SKM-1 (cell line): Measurements from ENCODE around the gene FCRLA.

Source experiments
- DNase-seq: peaks from one replicate; lab custom pipeline; 2025; ENCODE audit not compliant: unreplicated experiment; lab: John Stamatoyannopoulos, UW

Gene FCRLA

DNA sequence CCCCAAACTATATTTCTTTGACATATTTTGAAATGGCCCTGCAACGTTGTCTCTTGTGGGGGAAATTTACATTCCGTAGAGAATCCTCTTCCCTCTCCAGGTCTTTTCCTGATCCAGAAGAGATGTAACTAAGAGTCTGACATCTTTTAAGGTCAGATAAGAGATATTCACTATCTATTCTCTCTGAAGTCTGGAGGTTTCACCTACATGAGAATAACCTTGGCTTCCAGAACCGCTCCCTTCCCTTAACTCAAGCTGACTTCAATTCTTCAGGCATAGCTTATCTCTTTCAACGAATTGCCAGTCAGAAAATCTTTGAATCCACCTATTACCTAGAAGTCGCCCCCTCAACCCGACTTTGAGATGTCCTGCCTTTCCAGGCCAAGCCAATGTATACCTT lies 24.2 kb downstream of the FCRLA start:
- no peak for DNase-seq

DNA sequence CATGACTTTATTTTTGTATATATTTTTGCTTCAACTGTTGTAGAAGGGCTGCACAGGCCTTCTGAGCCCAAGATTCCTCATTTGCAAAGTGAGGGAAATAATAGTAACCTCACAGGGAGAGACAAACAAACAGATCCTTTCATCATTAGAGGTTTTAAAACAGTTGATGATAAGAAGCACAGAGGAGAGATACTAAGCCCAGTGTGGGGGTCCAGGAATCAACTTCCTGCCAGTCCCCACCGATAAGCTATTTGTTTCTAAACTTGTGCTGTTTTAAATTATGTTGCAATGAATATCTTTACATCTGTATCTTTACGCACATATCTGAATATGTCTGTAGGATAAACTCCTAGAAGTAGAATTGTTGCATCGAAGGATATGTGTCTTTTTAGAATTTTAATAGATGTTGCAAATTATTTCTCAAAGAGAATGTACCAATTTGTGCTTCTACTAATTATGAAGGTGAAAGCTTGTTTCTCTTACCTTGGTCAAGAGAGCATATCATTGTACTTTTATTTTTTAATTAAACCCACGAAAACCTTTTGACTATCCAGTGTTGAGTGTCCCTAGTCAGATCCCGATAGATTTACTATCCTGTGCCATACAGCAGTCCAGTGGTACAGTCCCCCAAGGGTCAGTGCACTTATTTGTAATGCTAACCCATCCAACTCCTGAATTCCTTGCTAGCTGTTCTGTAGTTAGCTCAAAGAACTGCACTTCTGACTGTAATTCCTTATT lies 25.1 kb downstream of the FCRLA start:
- no peak for DNase-seq

DNA sequence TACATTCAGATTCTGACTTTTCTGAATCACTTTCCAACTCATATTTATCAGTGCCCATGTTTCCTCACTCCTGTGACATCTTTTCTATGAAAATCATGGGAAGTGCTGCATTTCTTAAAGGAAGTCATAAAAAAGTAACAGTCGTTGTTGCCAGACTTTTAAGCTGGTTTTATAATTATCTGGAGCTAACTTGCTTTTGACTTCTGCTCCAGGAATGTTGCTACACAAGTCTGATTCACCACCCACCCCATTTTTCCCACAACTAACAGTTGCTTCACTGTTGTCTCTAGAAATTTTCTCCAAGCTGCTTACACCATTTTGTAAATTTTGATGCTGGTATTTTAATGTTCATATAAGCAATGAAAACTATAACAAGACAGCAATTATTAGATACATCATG lies 26.5 kb downstream of the FCRLA start:
- no peak for DNase-seq

DNA sequence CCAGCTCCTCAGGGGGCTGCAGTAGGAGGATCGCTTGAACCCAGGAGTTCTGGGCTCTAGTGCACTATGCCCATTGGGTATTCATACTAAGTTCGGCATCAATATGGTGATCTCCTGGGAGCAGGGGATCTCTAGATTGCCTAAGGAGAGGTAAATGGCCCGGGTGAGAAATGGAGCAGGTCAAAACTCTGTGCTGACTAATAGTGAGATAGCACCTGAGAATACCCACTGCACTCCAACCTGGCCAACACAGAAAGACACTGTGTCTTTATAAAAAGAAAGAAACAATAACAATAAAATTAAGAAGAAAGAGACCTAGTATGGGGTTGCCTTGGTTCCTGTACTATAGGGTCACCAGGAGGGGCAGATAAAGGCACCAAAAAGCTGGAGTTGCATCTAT lies 28.8 kb downstream of the FCRLA start:
- DNase-seq: no peak

DNA sequence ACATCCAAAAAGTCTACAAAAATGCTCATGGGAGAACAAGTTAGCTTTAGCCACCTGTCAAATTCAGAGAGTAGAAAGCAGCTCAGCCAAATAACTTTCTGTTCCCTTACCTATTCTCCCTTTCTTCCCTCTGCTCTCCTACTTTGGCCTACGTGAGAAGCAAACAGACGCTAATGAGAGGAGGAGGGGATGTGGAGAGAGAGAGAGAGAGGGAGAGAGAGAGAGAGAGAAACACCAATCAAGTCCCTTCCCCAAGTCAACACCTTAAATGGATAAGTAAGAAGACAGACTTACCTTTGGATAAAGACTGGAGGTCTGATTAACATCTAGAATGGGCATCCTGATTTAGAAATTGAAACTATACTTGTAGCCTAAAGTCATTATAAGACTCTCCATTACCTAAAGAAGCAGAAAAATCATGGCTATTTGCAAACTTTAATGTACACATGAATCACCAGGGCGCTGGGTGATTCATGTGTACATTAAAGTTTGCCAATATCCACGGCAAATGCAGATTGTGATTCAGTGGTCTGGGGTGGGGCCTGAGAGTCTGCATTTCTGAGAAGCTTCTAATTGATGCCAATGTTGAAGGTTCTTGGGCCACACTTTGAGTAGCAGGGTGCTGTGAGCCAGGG lies 29.4 kb downstream of the FCRLA start:
- no peak for DNase-seq

DNA sequence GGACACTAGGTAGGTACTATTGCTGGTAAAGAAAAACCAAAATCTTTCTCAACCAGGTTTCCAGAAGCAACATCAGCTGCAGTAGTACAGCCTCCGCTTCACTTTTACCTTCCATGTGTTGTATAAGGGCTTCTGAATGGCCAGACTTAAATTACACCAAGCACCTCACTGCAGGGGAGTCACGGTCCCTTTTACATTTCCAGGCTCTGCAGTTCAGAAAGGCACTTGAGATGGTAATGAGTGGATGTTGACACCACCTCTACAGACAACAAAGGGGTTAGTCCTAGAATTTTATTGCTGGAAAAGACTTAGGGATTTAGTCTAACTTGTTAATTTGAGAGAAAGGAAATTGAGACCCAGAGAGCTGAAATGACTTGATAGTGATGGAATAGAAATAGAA lies 30.6 kb downstream of the FCRLA start:
- DNase-seq: no peak

DNA sequence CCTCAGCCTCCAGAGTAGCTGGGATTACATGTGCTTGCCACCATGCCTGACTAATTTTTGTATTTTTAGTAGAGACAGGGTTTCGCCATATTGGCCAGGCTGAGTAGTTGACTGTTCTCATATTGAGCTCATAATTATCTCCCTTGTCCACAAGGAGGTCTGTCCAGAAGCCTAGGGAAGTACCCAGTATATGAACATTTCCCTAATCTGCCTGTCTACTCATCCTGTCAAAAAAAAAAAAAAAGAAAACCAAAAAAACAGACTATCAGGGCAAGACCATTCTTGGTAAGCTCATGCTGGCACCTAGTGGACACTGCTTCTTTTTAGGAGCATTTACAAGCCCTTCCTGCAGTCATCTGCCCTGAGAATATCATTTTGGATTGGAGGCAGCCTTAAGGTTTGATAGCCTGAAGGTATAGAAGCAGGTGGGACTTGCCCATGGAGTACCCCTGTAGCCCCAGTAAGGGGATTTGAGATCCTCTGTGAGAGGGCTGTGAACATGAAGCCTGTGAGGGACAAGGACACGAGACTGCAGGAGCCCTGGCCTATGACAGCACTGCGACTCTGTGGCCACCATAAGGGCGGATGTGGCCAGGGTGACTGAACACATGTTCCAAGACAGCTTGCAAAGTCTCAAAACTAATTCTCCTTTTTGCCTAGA lies 31.7 kb downstream of the FCRLA start:
- peak; percentile 81 for DNase-seq

DNA sequence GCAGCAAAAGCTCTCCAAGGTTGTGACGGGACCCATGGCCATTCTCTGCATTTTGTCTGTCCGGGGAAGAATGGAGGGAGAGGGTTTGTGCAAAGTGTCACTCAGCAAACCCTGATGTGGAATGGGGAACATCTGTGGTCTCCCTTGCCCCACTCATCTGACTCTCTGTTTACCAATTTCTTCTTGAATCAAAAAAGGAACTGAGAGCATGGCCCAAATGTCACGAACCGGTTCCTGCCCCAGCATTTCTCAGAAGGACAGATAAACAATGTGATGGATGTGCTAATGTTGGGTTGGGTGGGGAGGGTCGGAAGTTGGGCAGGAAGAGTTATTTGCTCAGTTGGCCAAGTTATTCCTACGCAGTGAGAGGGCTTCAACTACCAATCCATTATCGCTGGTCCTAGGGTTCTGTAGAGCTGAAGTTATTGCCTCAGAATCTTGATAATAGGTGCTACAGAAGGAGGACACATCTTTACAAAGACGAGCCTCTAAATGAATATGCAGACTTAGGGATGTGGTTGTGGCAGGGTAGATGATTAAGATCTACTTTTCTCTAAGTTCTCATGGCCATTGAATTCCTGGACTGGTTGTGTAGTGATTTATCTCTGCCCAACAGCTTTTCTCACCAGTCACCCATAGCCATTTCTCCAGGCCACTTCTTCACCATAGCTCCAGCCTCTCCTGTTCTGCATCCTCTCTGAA lies 33.0 kb downstream of the FCRLA start:
- DNase-seq: no peak

DNA sequence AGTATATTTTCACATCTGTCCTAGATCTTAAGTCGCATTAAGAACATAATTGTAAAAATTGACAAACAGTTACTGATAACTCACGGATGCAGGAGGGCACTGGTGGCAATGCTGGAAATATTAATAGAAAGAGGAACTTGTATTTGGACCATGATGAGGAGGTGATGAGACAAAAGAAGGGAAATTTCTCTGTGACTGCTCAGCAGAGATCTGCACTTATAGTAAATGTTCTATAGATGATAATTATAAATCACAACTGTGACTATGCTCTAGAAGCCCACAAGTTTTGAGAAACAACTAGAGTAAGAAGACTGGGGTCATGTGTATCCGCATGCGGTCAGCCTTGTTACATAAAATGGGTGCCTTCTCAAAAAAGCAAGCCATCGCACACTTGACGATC lies 33.9 kb downstream of the FCRLA start:
- no peak for DNase-seq

DNA sequence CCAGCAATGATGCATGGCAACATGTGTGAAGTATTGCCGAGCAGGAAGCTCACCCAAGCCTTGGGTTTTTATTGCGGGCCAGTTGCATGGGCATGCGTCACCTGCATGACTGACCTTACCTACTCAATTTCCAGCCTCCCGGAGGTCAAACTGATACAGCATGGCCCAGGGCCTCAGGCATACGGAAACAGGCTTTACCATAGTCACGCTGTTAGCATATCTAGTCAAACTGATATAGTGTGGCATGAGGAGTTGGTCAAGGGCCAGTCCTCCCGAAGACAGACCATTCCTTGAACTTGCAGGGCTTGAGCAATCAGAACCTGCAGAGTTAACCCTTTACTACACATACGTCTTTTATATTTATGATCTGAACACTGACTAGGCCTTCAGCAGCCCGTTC lies 36.2 kb downstream of the FCRLA start:
- DNase-seq: no peak

DNA sequence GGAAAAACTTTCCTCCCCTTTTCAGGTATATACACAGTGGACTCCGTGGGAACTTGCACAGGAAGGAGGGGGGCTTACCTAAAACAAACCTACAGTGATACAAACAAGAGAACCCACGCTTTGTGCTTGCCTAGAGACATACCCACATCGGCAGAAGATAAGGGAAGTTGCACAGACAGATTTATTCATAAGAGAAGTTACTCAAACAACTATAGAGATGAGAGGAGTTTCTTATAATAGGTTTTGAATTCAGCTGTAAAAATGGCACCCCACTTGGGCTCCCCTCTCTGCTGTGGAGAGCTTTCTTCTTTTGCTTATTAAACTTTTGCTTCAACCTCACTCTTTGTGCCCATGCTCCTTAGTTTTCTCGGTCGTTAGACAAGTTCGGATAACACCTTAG lies 40.8 kb downstream of the FCRLA start:
- DNase-seq: peak; percentile 53

DNA sequence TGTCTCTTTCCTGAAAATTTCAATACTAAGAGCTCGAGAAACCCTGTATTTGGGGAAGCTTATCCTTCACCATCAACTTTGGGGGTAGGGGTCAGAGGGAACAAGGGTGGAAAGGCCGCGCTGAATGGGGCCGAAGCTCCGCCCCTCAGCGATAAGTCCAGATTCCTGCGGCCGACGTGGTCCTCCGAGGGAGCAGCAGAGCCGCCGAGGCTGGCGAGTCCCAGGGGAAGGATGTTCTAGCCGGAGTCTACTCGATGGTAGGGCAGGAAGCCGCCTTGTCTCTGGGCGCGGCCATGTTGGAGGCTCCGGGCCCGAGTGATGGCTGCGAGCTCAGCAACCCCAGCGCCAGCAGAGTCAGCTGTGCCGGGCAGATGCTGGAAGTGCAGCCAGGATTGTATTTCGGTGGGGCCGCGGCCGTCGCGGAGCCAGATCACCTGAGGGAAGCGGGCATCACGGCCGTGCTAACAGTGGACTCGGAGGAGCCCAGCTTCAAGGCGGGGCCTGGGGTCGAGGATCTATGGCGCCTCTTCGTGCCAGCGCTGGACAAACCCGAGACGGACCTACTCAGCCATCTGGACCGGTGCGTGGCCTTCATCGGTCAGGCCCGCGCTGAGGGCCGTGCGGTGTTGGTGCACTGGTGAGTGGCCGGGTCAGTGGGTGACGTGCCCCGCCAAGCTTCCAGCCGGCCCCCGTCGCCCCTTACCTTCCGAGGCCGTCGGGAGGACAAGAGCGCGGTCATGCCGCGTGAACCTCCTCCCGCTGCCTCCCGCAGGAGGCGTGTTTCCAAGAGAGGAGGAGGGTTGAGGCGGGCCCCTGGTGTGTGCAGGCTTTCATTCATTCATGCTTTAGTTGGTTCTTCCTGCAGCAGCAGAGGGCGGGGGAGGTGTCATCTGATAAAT lies 42.7 kb downstream of the FCRLA start, which contains the start of gene DUSP12:
DUSP12 (plus strand) TSS at position 278 of the 899 bp plus-strand sequence; CDS start at position 294, 16 bp downstream.
- peak; percentile 96 for DNase-seq

DNA sequence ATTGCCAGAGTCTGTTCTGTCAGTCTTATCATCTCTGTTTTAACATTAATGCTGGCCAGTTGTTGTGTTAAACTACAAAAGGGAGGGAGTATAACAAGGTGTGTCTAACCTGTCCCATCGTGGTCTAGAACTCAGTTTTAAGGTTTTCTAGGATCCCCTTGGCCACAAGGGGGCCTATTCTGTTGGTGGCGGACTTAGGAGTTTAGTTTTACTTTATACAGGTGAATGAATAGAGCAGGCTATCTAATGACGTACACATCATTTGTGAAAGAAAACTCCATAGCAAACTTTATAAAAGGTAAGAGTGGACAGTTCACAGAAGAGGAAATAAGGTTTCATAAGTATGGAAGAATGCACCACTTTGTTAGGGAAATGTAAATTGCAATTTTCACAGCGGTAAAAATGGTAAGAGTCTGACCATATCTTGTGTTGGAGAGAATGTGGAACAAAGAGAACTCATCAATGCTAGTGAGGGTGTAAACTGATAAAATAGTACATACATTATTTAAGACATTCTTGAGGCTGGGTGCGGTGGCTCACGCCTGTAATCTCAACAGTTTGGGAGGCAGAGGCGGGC lies 56.6 kb downstream of the FCRLA start:
- DNase-seq: peak; percentile 47
